OCI-LY3 (cell line): Measurements from ENCODE around the gene ALCAM.

Experiments
- EZH2phosphoT487 ChIP-seq: fragments of 200-600 bp; shearing (Covaris generic); IDR thresholded peaks from 2 replicates; pipeline ENCODE4 v1.6.1; 2018; ENCODE audit warnings: antibody characterized with exemption, mixed run types, low read depth
- TF ChIP-seq, protein P1 (sequence below): fragments of 200-600, 300-600 bp; sonication (generic); IDR thresholded peaks from 2 replicates; pipeline ENCODE4 v1.5.1; 2014; ENCODE audit warnings: antibody characterized with exemption, low read length, low read depth

DNA sequence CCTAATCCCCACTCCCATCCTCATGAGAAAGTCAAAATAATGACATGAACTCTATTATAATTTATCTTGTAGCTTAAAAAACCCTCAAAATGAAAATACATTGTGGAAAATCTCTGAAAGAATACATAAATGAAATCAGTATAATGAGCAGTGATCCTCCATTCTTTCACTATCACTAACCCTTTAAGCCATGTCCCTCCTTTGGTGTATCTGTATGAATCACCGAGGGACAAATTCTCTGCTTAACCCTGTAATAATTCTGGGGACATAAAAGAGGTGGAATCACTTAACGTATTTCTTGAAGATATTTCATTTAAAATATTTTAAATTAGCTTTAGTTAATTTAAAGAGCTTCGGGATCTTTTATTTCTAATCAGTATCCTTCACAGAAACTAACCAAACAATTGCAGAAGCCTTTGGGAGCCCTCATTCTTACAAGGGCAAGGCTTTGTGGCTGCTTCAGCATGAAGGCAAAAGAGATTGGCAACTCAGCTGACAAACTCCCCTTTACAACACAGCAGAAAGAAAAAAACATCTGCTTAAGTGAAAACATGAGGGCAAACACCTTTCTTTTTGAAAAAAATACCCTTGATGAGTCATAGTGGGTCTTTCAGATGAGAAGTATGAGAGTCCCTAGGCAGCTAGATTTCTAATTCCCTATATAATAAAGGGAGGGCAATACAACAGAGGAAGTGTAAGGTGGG lies 44.0 kb upstream of the ALCAM start:
- TF ChIP-seq EZH2phosphoT487, result no peak
- TF ChIP-seq, protein P1, sequence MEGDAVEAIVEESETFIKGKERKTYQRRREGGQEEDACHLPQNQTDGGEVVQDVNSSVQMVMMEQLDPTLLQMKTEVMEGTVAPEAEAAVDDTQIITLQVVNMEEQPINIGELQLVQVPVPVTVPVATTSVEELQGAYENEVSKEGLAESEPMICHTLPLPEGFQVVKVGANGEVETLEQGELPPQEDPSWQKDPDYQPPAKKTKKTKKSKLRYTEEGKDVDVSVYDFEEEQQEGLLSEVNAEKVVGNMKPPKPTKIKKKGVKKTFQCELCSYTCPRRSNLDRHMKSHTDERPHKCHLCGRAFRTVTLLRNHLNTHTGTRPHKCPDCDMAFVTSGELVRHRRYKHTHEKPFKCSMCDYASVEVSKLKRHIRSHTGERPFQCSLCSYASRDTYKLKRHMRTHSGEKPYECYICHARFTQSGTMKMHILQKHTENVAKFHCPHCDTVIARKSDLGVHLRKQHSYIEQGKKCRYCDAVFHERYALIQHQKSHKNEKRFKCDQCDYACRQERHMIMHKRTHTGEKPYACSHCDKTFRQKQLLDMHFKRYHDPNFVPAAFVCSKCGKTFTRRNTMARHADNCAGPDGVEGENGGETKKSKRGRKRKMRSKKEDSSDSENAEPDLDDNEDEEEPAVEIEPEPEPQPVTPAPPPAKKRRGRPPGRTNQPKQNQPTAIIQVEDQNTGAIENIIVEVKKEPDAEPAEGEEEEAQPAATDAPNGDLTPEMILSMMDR, result no peak
